ENCODE measurements around the gene NTSR2.

The NTSR2 gene

GRCh38 chr2:11711751-11712150 is 41.8 kb upstream of the NTSR2 start:
- H3K9me3 ChIP-seq (ENCODE audit: control insufficient read depth, low read length): no peaks in the 10 kb centered on the region
- TF ChIP-seq CTCF (IDR thresholded peaks at IDR 0.05): no peak
- H3K4me1 ChIP-seq: no peaks in the 10 kb centered on the region
- H3K36me3 ChIP-seq (ENCODE audit: control insufficient read depth, insufficient read depth, low read length): no peaks in the 10 kb centered on the region
- H3K9ac ChIP-seq: no peak overlapping the region
- H3K27me3 ChIP-seq (ENCODE audit: control insufficient read depth, insufficient read depth, low read length): no peaks in the 10 kb centered on the region
- H3K4me2 ChIP-seq (ENCODE audit: low read length): no peak overlapping the region
- H3K27ac ChIP-seq: no peak overlapping the region
- no peak overlapping the region for H2AFZ ChIP-seq
- H3K4me3 ChIP-seq (ENCODE audit: low read depth, low read length): no peak overlapping the region
- no peaks in the 10 kb centered on the region for H3K79me2 ChIP-seq

- Histone ChIP-seq H3K4me1 (no peaks in the 10 kb centered on the region), H3K36me3 (ENCODE audit: control insufficient read depth, insufficient read depth, low read length) (no peaks in the 10 kb centered on the region), H3K27me3 (ENCODE audit: control insufficient read depth, insufficient read depth, low read length) (no peaks in the 10 kb centered on the region), H3K9ac (no peak overlapping the region), H3K4me3 (ENCODE audit: low read depth, low read length) (no peak overlapping the region), H2AFZ (no peak overlapping the region), H3K79me2 (no peaks in the 10 kb centered on the region), H3K9me3 (ENCODE audit: control insufficient read depth, low read length) (no peaks in the 10 kb centered on the region), H3K27ac (no peak overlapping the region), H3K4me2 (ENCODE audit: low read length) (no peak overlapping the region)
- no peak for TF ChIP-seq CTCF (IDR thresholded peaks at IDR 0.05)
Observed at GRCh38 chr2:11711354-11711716, 41.3 kb upstream of the NTSR2 start.

- Histone ChIP-seq H3K4me3 (ENCODE audit: low read depth, low read length) (no peak overlapping the region), H3K9me3 (ENCODE audit: control insufficient read depth, low read length) (no peaks in the 10 kb centered on the region), H3K27ac (no peak overlapping the region)
Observed at GRCh38 chr2:11710632-11711353, 40.8 kb upstream of the NTSR2 start.

GRCh38 chr2:11710210-11710609 is 40.2 kb upstream of the NTSR2 start:
- Histone ChIP-seq H3K4me3 (ENCODE audit: low read depth, low read length) (no peak overlapping the region), H3K9ac (no peak overlapping the region), H3K27ac (no peak overlapping the region), H2AFZ (no peak overlapping the region), H3K9me3 (ENCODE audit: control insufficient read depth, low read length) (no peaks in the 10 kb centered on the region), H3K36me3 (ENCODE audit: control insufficient read depth, insufficient read depth, low read length) (no peaks in the 10 kb centered on the region), H3K4me2 (ENCODE audit: low read length) (no peak overlapping the region), H3K4me1 (no peaks in the 10 kb centered on the region), H3K79me2 (no peaks in the 10 kb centered on the region), H3K27me3 (ENCODE audit: control insufficient read depth, insufficient read depth, low read length) (no peaks in the 10 kb centered on the region)
- no peak for TF ChIP-seq CTCF (IDR thresholded peaks at IDR 0.05)

More at GRCh38 chr2:11710632-11711353, 40.8 kb upstream of the NTSR2 start:
- no peaks in the 10 kb centered on the region for H3K79me2 ChIP-seq
- H2AFZ ChIP-seq: no peak overlapping the region
- H3K9ac ChIP-seq: no peak overlapping the region
- TF ChIP-seq CTCF (IDR thresholded peaks at IDR 0.05): no peak
- no peak overlapping the region for H3K4me2 ChIP-seq (ENCODE audit: low read length)
- no peaks in the 10 kb centered on the region for H3K4me1 ChIP-seq
- no peaks in the 10 kb centered on the region for H3K36me3 ChIP-seq (ENCODE audit: control insufficient read depth, insufficient read depth, low read length)
- no peaks in the 10 kb centered on the region for H3K27me3 ChIP-seq (ENCODE audit: control insufficient read depth, insufficient read depth, low read length)

- no peak overlapping the region for H3K4me2 ChIP-seq (ENCODE audit: low read length)
- no peaks in the 10 kb centered on the region for H3K79me2 ChIP-seq
- no peaks in the 10 kb centered on the region for H3K27me3 ChIP-seq (ENCODE audit: control insufficient read depth, insufficient read depth, low read length)
- no peak overlapping the region for H3K27ac ChIP-seq
- no peaks in the 10 kb centered on the region for H3K9me3 ChIP-seq (ENCODE audit: control insufficient read depth, low read length)
- no peaks in the 10 kb centered on the region for H3K36me3 ChIP-seq (ENCODE audit: control insufficient read depth, insufficient read depth, low read length)
- no peak overlapping the region for H2AFZ ChIP-seq
- no peak overlapping the region for H3K4me3 ChIP-seq (ENCODE audit: low read depth, low read length)
- no peak for TF ChIP-seq CTCF (IDR thresholded peaks at IDR 0.05)
- H3K9ac ChIP-seq: no peak overlapping the region
- H3K4me1 ChIP-seq: no peaks in the 10 kb centered on the region
Observed at GRCh38 chr2:11709293-11709692, 39.3 kb upstream of the NTSR2 start.
